Upper lobe of left lung (tissue), 6 donors: ENCODE measurements around the gene SIK3. TPM values are rescaled to one million over a fixed set of nuclear protein-coding genes. Genes with fewer than 3 reads are reported as not detected.
"Not testable (repeated sequence)": the region's sequence is repeated elsewhere in the genome, so short reads cannot be mapped to it uniquely, and the experiment has no call there.

ENCODE experiments used
- ATAC-seq, 2 donors: fragments of 200-7000 bp; cut with Tn5 transposase; one replicate each; pipeline ENCODE4 v1.9.1; 2022; ENCODE audit warnings: mild to moderate bottlenecking in 2 of 2, moderate library complexity in 2 of 2; ENCODE audit not compliant: low FRiP score in 2 of 2
- DNase-seq, 2 donors: peaks; one replicate each; pipeline ENCODE4 v3.0.0-alpha.2; 2019 to 2020
- H3K27ac ChIP-seq, 4 donors: fragments of 200-600 bp; sonication (generic); one replicate each; pipeline ENCODE4 v1.5.1; 2016 to 2019
- H3K27me3 ChIP-seq, 4 donors: fragments of 200-600 bp; sonication (generic); one replicate each; pipeline ENCODE4 v1.5.1; 2017 to 2019
- H3K36me3 ChIP-seq, 4 donors: fragments of 200-600 bp; sonication (generic); one replicate each; pipeline ENCODE4 v1.5.1; 2016 to 2019
- H3K4me1 ChIP-seq, 4 donors: fragments of 200-600 bp; sonication (generic); one replicate each; pipeline ENCODE4 v1.5.1; 2018 to 2019
- H3K4me3 ChIP-seq, 4 donors: fragments of 200-600 bp; sonication (generic); one replicate each; pipeline ENCODE4 v1.5.1; 2017 to 2019; ENCODE audit warnings: mild to moderate bottlenecking in 2 of 4, moderate library complexity in 1 of 4
- H3K9me3 ChIP-seq, 4 donors: fragments of 200-600 bp; sonication (generic); one replicate each; pipeline ENCODE4 v1.5.1; 2018 to 2019
- CTCF ChIP-seq, 6 experiments: fragments of 450-650 bp in 4 of 6; fragments of 200-600 bp in 2 of 6; sonication (generic) in 2 of 6; IDR thresholded peaks; one replicate each; pipeline ENCODE4 v1.5.1; 2016 to 2019; ENCODE audit warnings: antibody characterized with exemption in 6 of 6
- EP300 ChIP-seq, 4 donors: sonication (generic); formaldehyde crosslinking; IDR thresholded peaks; one replicate each; pipeline ENCODE4 v1.5.1; 2017; ENCODE audit warnings: antibody characterized with exemption in 4 of 4, control low read depth in 2 of 4
- POLR2A ChIP-seq, 4 donors: fragments of 450-650 bp; IDR thresholded peaks; one replicate each; pipeline ENCODE4 v1.5.1; 2016 to 2017; ENCODE audit warnings: antibody characterized with exemption in 4 of 4, mild to moderate bottlenecking in 2 of 4
- POLR2AphosphoS5 ChIP-seq, 2 donors: sonication (generic); formaldehyde crosslinking; IDR thresholded peaks; one replicate each; pipeline ENCODE4 v1.5.1; 2017; ENCODE audit warnings: antibody characterized with exemption in 2 of 2
- whole genome bisulfite sequencing, 2 donors: methylation state at CpG; one replicate each; pipeline ENCODE4 v1.1.5; 2017 to 2018; 5-methylcytosine and 5-hydroxymethylcytosine counted together
- total RNA-seq, 6 donors: library from RNA; depleted of rRNA in 4 of 6; stranded (reverse); fragments of >200 nt in 4 of 6; gene quantifications; one replicate each; pipeline versions ENCODE4 v1.1.0 to v1.2.1, GENCODE V29; 2016 to 2021
- donor health status: DM: no; HTN: no; CAD: no; lungs with moderate emphysema.
- donor health status: DM: no; HTN: yes; CAD: no; lungs with severe emphysema.

SIK3 gene
- total RNA-seq, 6 donors from 2014 or later: 26.9 to 115 (median 43.7) TPM

- no peaks in the 10 kb centered on the region for H3K4me1 ChIP-seq
- H3K9me3 ChIP-seq: no peaks in the 10 kb centered on the region
- ATAC-seq: no peak
- no peak for TF ChIP-seq EP300 (IDR thresholded peaks at IDR 0.05)
- TF ChIP-seq POLR2AphosphoS5 (IDR thresholded peaks at IDR 0.05): no peak
- no peak for TF ChIP-seq POLR2A (IDR thresholded peaks at IDR 0.05)
- no peak for TF ChIP-seq CTCF (IDR thresholded peaks at IDR 0.05)
- no peak for DNase-seq
- no peak overlapping the region for H3K27ac ChIP-seq
- H3K4me3 ChIP-seq: no peak overlapping the region
- H3K27me3 ChIP-seq: no peaks in the 10 kb centered on the region
- no peaks in the 10 kb centered on the region for H3K36me3 ChIP-seq
These were observed 19.5 kb upstream of the SIK3 start for GRCh38 chr11:117117681-117118080.

GRCh38 chr11:117112939-117113338, 14.7 kb upstream of the SIK3 start:
- WGBS, 2 donors: 60 to 63% methylated on average over 1 of the region's 1 CpG
- not testable (repeated sequence) for H3K27ac ChIP-seq, H3K4me3 ChIP-seq, H3K27me3 ChIP-seq, H3K9me3 ChIP-seq, H3K4me1 ChIP-seq, DNase-seq, ATAC-seq, H3K36me3 ChIP-seq

- H3K36me3 ChIP-seq: not testable (repeated sequence)
These were observed 14.3 kb upstream of the SIK3 start for GRCh38 chr11:117112497-117112896.

GRCh38 chr11:117110294-117110950, 12.2 kb upstream of the SIK3 start:
- ATAC-seq (no peak), DNase-seq (peak in 1 of 2 donors; percentile 71)
- H3K4me1 ChIP-seq: peaks cover 0 to 8% (median 1%) of the 10 kb centered on the region in 4 donors
- no peak for TF ChIP-seq CTCF (IDR thresholded peaks at IDR 0.05)
- no peak for TF ChIP-seq EP300 (IDR thresholded peaks at IDR 0.05)
- no peak for TF ChIP-seq POLR2AphosphoS5 (IDR thresholded peaks at IDR 0.05)
- TF ChIP-seq POLR2A (IDR thresholded peaks at IDR 0.05): no peak
- H3K27ac ChIP-seq: no peak overlapping the region
- H3K36me3 ChIP-seq: no peaks in the 10 kb centered on the region
- H3K27me3 ChIP-seq: no peaks in the 10 kb centered on the region
- H3K4me3 ChIP-seq: no peak overlapping the region
- H3K9me3 ChIP-seq: no peaks in the 10 kb centered on the region
- 94 to 100% methylated on average over 7 to 39 of the region's 39 CpGs for WGBS, 2 donors

More at GRCh38 chr11:117112497-117112896, 14.3 kb upstream of the SIK3 start:
- H3K4me1 ChIP-seq, H3K27ac ChIP-seq, DNase-seq, H3K27me3 ChIP-seq, ATAC-seq, H3K4me3 ChIP-seq, H3K9me3 ChIP-seq: not testable (repeated sequence)
- 32 to 41% methylated on average over 3 of the region's 3 CpGs for WGBS, 2 donors

GRCh38 chr11:117107701-117108590, 9.7 kb upstream of the SIK3 start:
- ATAC-seq (no peak), DNase-seq (no peak)
- H3K4me1 ChIP-seq: peaks cover 0 to 8% (median 1%) of the 10 kb centered on the region in 4 donors
- no peaks in the 10 kb centered on the region for H3K9me3 ChIP-seq
- no peaks in the 10 kb centered on the region for H3K27me3 ChIP-seq
- no peak for TF ChIP-seq CTCF (IDR thresholded peaks at IDR 0.05)
- no peak for TF ChIP-seq EP300 (IDR thresholded peaks at IDR 0.05)
- TF ChIP-seq POLR2A (IDR thresholded peaks at IDR 0.05): no peak
- TF ChIP-seq POLR2AphosphoS5 (IDR thresholded peaks at IDR 0.05): no peak
- WGBS, 2 donors: 53 to 61% methylated on average over 5 of the region's 5 CpGs
- no peak overlapping the region for H3K27ac ChIP-seq
- no peaks in the 10 kb centered on the region for H3K36me3 ChIP-seq
- H3K4me3 ChIP-seq: no peak overlapping the region
